DND-41 (cell line): ENCODE measurements around the gene FBRS.
"Not testable (repeated sequence)": the region's sequence is repeated elsewhere in the genome, so short reads cannot be mapped to it uniquely, and the experiment has no call there.

Experiments
- ATAC-seq: fragments of 200-7000 bp; cut with Tn5 transposase; 3 replicates; pipeline ENCODE4 v1.9.1; 2021; ENCODE audit warnings: low read depth; ENCODE audit not compliant: insufficient read depth
- DNase-seq: peaks from one replicate; pipeline ENCODE4 v3.0.0-alpha.2; 2020
- H2AFZ ChIP-seq: 2 replicates; pipeline ENCODE4 v1.6.0; 2012; ENCODE audit warnings: low read depth, low read length
- H3K27ac ChIP-seq: 2 replicates; pipeline ENCODE4 v1.5.1; 2012; ENCODE audit warnings: low read length, inconsistent platforms
- H3K27me3 ChIP-seq: fragments of 200-600 bp; sonication (generic); 2 replicates; pipeline ENCODE4 v1.6.0; 2012; ENCODE audit warnings: low read length, mild to moderate bottlenecking, inconsistent platforms; ENCODE audit not compliant: insufficient read depth, poor library complexity
- H3K36me3 ChIP-seq: 2 replicates; pipeline ENCODE4 v1.5.1; 2012; ENCODE audit warnings: low read length, inconsistent platforms; ENCODE audit not compliant: insufficient read depth
- H3K4me1 ChIP-seq: 2 replicates; pipeline ENCODE4 v1.5.1; 2012; ENCODE audit warnings: mild to moderate bottlenecking, low read length; ENCODE audit not compliant: insufficient read depth
- H3K4me2 ChIP-seq: 2 replicates; pipeline ENCODE4 v1.6.0; 2012; ENCODE audit warnings: mild to moderate bottlenecking, moderate library complexity, low read length, inconsistent platforms; ENCODE audit not compliant: insufficient read depth
- H3K4me3 ChIP-seq, 2 experiments: fragments of 200-600 bp in 1 of 2; shearing (Covaris generic) in 1 of 2; 2 replicates each; pipeline ENCODE4 v1.5.1; 2012 to 2016; ENCODE audit warnings: inconsistent platforms in 2 of 2, low read length in 2 of 2, mild to moderate bottlenecking in 2 of 2, low read depth in 1 of 2, moderate library complexity in 1 of 2
- H3K79me2 ChIP-seq: 2 replicates; pipeline ENCODE4 v1.6.0; 2012; ENCODE audit warnings: low read length, inconsistent platforms; ENCODE audit not compliant: insufficient read depth
- H3K9ac ChIP-seq: 2 replicates; pipeline ENCODE4 v1.6.0; 2012; ENCODE audit warnings: low read depth, mild to moderate bottlenecking, inconsistent platforms, low read length, moderate library complexity
- H3K9me3 ChIP-seq: 2 replicates; pipeline ENCODE4 v1.5.1; 2012; ENCODE audit warnings: low read length, moderate library complexity, mild to moderate bottlenecking, inconsistent platforms; ENCODE audit not compliant: insufficient read depth, severe bottlenecking
- H4K20me1 ChIP-seq: 2 replicates; pipeline ENCODE4 v1.6.0; 2012; ENCODE audit warnings: low read length; ENCODE audit not compliant: insufficient read depth
- EZH2 ChIP-seq: IDR thresholded peaks from 3 replicates; pipeline ENCODE4 v1.6.1; 2012; ENCODE audit warnings: borderline replicate concordance, low read depth, mild to moderate bottlenecking, moderate library complexity, low read length, inconsistent platforms; ENCODE audit not compliant: severe bottlenecking
- TF ChIP-seq, protein P1 (sequence below): IDR thresholded peaks from 2 replicates; pipeline ENCODE4 v1.5.1; 2012; ENCODE audit warnings: borderline replicate concordance, low read length, moderate library complexity, mild to moderate bottlenecking; ENCODE audit not compliant: poor library complexity, severe bottlenecking; ENCODE audit errors: extremely low read depth

FBRS gene

DNA sequence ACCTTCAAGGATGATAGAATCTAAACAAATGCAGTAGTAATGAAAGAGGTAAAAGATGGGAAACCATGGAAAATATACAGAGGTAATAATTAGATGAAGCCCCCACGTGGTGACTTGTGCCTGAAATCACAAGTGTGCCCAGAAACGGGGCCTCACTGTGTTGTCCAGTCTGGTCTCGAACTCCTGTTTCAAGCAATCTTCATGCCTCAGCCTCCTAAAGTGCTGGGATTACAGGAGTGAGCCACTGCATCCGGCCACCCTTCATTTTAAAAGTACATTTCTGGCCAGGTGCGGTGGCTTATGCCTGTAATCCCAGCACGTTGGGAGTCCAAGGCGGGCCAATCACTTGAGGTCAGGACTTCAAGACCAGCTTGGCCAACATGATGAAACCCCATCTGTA lies 21.6 kb upstream of the FBRS start:
- no peak for DNase-seq
- no peak for ATAC-seq
- peaks cover 24% of the 10 kb centered on the region for H3K4me1 ChIP-seq
- H3K27ac ChIP-seq, result no peak overlapping the region
- H3K27me3 ChIP-seq, result no peaks in the 10 kb centered on the region
- H3K4me2 ChIP-seq, result no peak overlapping the region; the same call in 1 of the 2 replicates
- H2AFZ ChIP-seq, result no peak overlapping the region
- H3K36me3 ChIP-seq, result no peaks in the 10 kb centered on the region
- H4K20me1 ChIP-seq, result no peaks in the 10 kb centered on the region
- H3K4me3 ChIP-seq, result no peak overlapping the region
- H3K79me2 ChIP-seq, result peaks cover 20% of the 10 kb centered on the region
- no peaks in the 10 kb centered on the region for H3K9me3 ChIP-seq
- TF ChIP-seq EZH2, result no peak
- TF ChIP-seq, protein P1, sequence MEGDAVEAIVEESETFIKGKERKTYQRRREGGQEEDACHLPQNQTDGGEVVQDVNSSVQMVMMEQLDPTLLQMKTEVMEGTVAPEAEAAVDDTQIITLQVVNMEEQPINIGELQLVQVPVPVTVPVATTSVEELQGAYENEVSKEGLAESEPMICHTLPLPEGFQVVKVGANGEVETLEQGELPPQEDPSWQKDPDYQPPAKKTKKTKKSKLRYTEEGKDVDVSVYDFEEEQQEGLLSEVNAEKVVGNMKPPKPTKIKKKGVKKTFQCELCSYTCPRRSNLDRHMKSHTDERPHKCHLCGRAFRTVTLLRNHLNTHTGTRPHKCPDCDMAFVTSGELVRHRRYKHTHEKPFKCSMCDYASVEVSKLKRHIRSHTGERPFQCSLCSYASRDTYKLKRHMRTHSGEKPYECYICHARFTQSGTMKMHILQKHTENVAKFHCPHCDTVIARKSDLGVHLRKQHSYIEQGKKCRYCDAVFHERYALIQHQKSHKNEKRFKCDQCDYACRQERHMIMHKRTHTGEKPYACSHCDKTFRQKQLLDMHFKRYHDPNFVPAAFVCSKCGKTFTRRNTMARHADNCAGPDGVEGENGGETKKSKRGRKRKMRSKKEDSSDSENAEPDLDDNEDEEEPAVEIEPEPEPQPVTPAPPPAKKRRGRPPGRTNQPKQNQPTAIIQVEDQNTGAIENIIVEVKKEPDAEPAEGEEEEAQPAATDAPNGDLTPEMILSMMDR, result no peak
- no peak overlapping the region for H3K9ac ChIP-seq

DNA sequence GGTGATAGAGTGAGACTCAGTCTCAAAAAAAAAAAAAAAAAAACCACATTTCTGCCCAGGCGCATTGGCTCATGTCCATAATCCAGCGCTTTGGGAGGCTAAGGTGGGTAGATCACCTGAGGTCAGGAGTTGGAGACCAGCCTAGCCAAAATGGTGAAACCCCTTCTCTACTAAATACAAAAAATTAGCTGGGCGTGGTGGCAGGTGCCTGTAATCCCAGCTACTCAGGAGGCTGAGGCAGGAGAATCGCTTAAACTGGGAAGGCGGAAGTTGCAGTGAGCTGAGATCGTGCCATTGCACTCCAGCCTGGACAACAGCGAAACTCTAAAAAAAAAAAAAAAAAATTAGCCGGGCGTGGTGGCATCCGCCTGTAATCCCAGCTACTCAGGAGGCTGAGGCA lies 21.1 kb upstream of the FBRS start:
- Histone ChIP-seq H3K4me1 (peaks cover 24% of the 10 kb centered on the region), H3K79me2 (peaks cover 20% of the 10 kb centered on the region)
- not testable (repeated sequence) for H3K9me3 ChIP-seq, H3K9ac ChIP-seq, H3K4me2 ChIP-seq, ATAC-seq, H3K27me3 ChIP-seq, H3K36me3 ChIP-seq, H2AFZ ChIP-seq, H3K27ac ChIP-seq, H4K20me1 ChIP-seq, DNase-seq, H3K4me3 ChIP-seq

DNA sequence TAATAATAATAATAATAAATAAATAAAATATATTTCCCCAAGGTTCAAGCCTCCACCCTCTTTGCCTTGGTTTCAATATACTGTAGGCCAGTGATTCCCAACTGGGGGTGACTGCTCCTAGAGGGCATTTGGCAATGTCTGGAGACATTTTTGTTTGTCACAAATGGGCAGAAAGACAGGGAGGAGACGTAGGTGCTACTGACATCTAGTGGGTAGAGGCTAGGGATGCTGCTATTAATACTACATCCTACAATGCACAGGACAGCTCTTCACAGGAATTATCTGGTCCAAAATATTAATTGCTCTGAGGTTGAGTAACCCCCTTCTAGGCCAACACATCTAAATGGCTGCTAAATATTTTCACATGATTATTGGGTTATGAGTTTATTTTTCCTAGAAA lies 20.3 kb upstream of the FBRS start:
- Histone ChIP-seq H3K27me3 (no peaks in the 10 kb centered on the region), H3K9me3 (no peaks in the 10 kb centered on the region), H3K27ac (no peak overlapping the region), H3K4me3 (no peak overlapping the region), H2AFZ (no peak overlapping the region), H3K79me2 (peaks cover 20% of the 10 kb centered on the region), H3K4me2 (no peak overlapping the region), H3K4me1 (peaks cover 24% of the 10 kb centered on the region), H3K9ac (no peak overlapping the region), H4K20me1 (no peaks in the 10 kb centered on the region), H3K36me3 (no peaks in the 10 kb centered on the region)
- peak; percentile 25; the same call in 1 of the 3 replicates for ATAC-seq
- DNase-seq, result peak; percentile 41
- TF ChIP-seq EZH2, result no peak
- TF ChIP-seq, protein P1, result peak; percentile 72

DNA sequence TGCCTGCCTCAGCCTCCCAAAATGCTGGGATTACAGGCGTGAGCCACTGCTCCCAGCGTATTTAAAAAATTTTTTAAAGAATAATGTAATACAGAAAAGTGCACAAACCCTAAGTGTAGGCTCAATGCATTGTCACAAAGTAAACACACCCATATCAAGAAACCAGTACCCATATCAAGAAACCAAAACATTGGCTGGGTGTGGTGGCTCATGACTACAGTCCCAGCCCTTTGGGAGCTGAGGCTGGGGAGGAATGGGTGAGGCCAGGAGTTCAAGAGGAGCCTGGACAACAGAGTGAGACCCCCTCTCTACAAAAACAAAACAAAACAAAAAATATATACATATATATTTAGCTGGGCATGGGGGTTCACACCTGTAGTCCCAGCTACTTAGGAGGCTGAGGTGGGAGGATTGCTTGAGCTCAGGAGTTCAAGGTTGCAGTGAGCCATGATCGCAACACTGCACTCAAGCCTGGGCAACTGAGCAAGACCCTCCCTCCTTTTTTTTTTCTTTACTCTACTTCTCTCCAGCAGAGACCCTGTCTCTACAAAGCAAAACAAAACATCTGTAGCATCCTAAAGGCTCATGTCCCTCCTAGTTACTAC lies 16.8 kb upstream of the FBRS start:
- no peaks in the 10 kb centered on the region for H3K79me2 ChIP-seq

More for the DNA sequence above, 16.8 kb upstream of the FBRS start:
- Histone ChIP-seq H4K20me1 (no peaks in the 10 kb centered on the region), H3K4me1 (peaks cover 2% of the 10 kb centered on the region; the same call in 1 of the 2 replicates), H3K27ac (no peak overlapping the region), H2AFZ (no peak overlapping the region), H3K9ac (no peak overlapping the region), H3K4me2 (no peak overlapping the region), H3K36me3 (no peaks in the 10 kb centered on the region), H3K9me3 (no peaks in the 10 kb centered on the region), H3K4me3 (no peak overlapping the region), H3K27me3 (no peaks in the 10 kb centered on the region)
- no peak for TF ChIP-seq EZH2
- TF ChIP-seq, protein P1, result no peak
- no peak for DNase-seq
- ATAC-seq, result no peak
